ENCODE data around the gene DDTL. TPM values are rescaled to one million over a fixed set of nuclear protein-coding genes. Genes with fewer than 3 reads are reported as not detected.

Gene DDTL
- total RNA-seq, 1 donor from 2014 or later, result 0.96 TPM

DNA sequence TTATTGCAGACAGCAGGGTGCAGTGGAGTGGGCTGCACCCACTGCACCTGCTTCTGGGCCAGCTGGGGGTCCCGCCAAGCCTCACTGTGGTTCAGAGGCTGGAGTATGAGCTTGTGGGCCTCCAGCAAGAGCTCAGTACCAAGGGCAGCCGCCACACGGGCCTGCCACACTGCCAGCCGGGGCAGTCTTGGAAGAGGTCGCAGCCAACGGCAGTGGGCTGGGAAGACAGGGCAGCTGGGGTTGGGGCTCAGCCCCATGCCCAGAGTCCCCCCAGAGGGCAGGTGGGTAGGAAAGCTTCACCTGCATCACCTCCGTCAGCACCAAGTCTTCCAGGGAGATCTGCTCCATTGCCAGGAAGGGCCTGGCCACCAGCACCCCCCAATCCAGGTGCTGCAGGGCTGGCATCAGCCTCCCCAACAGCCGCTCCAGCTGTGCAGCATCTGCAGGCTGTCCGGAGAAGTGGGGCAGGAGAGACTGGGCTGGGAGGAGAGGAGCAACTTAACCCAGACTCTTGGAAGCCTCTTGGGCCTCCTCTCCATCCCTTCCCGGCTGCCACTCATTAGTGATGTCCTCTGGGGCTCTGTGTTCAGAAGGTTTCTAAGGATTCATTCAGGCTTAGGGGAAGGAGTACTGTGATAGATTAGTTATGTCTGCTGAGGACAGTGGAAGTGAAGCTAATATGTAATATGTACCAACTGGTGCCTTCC lies 39.7 kb downstream of the DDTL start:
- Mint-ChIP-seq H3K4me3 (ENCODE audit: unreplicated experiment) (no peak overlapping the region), H3K27me3 (ENCODE audit: unreplicated experiment) (peaks cover 19% of the 10 kb centered on the region), H3K4me1 (ENCODE audit: low read depth, unreplicated experiment) (peaks cover 9% of the 10 kb centered on the region), H3K36me3 (ENCODE audit: unreplicated experiment) (peaks cover 4% of the 10 kb centered on the region), H3K27ac (ENCODE audit: unreplicated experiment) (no peak overlapping the region), H3K9me3 (ENCODE audit: unreplicated experiment) (peaks cover 6% of the 10 kb centered on the region)
- no peak for DNase-seq
- TF ChIP-seq, protein P1, sequence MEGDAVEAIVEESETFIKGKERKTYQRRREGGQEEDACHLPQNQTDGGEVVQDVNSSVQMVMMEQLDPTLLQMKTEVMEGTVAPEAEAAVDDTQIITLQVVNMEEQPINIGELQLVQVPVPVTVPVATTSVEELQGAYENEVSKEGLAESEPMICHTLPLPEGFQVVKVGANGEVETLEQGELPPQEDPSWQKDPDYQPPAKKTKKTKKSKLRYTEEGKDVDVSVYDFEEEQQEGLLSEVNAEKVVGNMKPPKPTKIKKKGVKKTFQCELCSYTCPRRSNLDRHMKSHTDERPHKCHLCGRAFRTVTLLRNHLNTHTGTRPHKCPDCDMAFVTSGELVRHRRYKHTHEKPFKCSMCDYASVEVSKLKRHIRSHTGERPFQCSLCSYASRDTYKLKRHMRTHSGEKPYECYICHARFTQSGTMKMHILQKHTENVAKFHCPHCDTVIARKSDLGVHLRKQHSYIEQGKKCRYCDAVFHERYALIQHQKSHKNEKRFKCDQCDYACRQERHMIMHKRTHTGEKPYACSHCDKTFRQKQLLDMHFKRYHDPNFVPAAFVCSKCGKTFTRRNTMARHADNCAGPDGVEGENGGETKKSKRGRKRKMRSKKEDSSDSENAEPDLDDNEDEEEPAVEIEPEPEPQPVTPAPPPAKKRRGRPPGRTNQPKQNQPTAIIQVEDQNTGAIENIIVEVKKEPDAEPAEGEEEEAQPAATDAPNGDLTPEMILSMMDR (IDR thresholded peaks at IDR 0.05; ENCODE audit: partially characterized antibody, unreplicated experiment), result no peak

DNA sequence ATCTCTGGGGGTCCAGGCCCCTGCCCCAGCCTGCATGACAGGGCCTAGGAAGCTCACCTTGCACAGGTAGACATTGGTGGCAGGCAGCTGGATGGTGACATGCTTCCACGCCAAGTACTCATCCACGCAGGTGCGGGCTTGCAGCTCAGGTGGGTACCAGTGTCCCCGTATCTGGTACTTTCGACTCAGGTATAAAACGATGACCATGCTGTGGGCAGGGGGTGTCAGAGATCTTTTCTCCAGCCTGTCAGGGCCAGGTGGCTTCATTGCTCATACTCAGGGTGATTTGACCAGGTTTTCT lies 40.2 kb downstream of the DDTL start:
- H3K4me3 Mint-ChIP-seq (ENCODE audit: unreplicated experiment), result no peak overlapping the region
- peaks cover 15% of the 10 kb centered on the region for H3K27me3 Mint-ChIP-seq (ENCODE audit: unreplicated experiment)
- TF ChIP-seq, protein P1 (IDR thresholded peaks at IDR 0.05; ENCODE audit: partially characterized antibody, unreplicated experiment), result no peak
- no peak overlapping the region for H3K27ac Mint-ChIP-seq (ENCODE audit: unreplicated experiment)
- H3K9me3 Mint-ChIP-seq (ENCODE audit: unreplicated experiment), result peaks cover 6% of the 10 kb centered on the region
- no peak for DNase-seq
- peaks cover 9% of the 10 kb centered on the region for H3K4me1 Mint-ChIP-seq (ENCODE audit: low read depth, unreplicated experiment)
- peaks cover 4% of the 10 kb centered on the region for H3K36me3 Mint-ChIP-seq (ENCODE audit: unreplicated experiment)

DNA sequence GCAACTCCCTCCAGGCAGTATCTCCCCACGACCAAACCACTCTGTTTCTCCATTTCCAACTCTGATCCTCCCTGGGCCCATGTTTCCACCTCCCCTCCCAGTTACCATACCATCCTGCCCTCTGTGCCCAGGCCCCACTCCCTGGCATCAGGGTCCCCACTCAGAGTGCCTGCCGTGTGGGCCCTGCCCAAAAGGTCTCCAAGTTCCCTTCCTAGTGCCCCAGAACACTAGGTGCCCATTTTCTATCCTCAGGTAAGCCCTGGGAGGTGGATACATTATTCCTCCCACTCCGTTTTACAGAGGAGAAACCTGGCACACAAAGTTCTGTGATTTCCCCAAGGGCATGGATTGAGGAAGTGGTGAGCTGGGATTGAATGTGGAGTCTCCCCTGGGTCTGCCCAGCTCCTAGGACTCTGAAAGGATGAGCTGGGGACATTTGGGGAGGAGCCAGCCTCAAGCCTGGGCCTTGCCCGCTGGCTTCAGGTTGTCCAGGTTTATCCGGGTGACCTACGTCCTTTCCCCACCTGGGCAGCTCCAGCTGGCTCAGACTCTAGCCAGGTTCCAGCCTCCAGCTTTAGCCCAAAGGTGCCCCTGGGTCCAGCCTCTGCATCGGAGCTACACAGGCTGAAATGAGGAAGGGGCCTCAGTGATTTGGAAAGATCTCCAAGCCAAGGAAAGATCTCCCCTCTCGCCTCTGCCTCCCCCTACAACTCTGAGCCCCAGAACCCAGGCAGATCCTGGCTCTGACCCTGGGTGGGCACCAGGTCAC lies 40.7 kb downstream of the DDTL start:
- no peak overlapping the region for H3K4me3 Mint-ChIP-seq (ENCODE audit: unreplicated experiment)
- H3K27ac Mint-ChIP-seq (ENCODE audit: unreplicated experiment), result no peak overlapping the region
- H3K36me3 Mint-ChIP-seq (ENCODE audit: unreplicated experiment), result peaks cover 4% of the 10 kb centered on the region
- no peak for DNase-seq
- TF ChIP-seq, protein P1 (IDR thresholded peaks at IDR 0.05; ENCODE audit: partially characterized antibody, unreplicated experiment), result no peak
- peaks cover 11% of the 10 kb centered on the region for H3K4me1 Mint-ChIP-seq (ENCODE audit: low read depth, unreplicated experiment)
- peaks cover 6% of the 10 kb centered on the region for H3K9me3 Mint-ChIP-seq (ENCODE audit: unreplicated experiment)
- peaks cover 10% of the 10 kb centered on the region for H3K27me3 Mint-ChIP-seq (ENCODE audit: unreplicated experiment)

DNA sequence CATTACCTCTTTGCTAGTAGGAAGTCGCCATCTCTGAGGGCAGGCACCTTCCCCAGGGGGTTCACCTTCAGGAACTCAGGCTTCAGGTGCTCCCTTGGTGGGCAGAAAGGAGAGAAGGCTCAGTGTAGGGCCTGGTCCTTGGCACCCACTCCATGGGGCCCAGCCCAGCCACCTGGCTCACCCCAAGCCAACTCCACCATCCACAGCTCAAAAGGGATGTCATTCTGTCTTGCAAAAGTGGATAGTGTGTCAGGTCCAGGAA lies 41.3 kb downstream of the DDTL start:
- Mint-ChIP-seq H3K9me3 (ENCODE audit: unreplicated experiment) (peaks cover 6% of the 10 kb centered on the region), H3K4me1 (ENCODE audit: low read depth, unreplicated experiment) (peaks cover 11% of the 10 kb centered on the region), H3K27me3 (ENCODE audit: unreplicated experiment) (peaks cover 8% of the 10 kb centered on the region), H3K4me3 (ENCODE audit: unreplicated experiment) (no peak overlapping the region), H3K27ac (ENCODE audit: unreplicated experiment) (no peak overlapping the region), H3K36me3 (ENCODE audit: unreplicated experiment) (peaks cover 4% of the 10 kb centered on the region)
- DNase-seq, result no peak
- TF ChIP-seq, protein P1 (IDR thresholded peaks at IDR 0.05; ENCODE audit: partially characterized antibody, unreplicated experiment), result no peak
